ENCODE data around the gene SLC35D3. TPM values are rescaled to one million over a fixed set of nuclear protein-coding genes. Genes with fewer than 3 reads are reported as not detected.
"Not testable (repeated sequence)": the region's sequence is repeated elsewhere in the genome, so short reads cannot be mapped to it uniquely, and the experiment has no call there.

SLC35D3 gene
- total RNA-seq, 1 experiment from 2014 or later: not detected

DNA sequence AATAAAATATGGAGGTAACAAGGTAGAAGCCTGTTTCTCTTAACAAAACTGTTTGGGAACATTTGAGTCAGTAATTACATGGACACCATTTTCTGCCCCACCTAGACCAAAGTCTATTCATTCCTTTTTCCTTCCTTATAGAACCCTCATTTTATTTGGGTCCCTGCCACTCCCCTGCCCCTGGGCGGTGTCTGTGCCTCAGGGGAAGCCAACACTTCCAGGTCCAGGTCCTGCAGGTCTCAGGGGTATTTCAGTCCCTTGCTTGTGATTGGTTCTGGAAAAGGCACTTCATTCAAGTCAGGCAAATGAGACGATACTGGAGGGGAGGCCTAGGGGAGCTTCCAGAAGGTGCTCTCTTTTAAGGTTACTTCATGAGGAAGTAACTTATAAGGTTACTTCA is 42.3 kb downstream of the SLC35D3 start:
- DNase-seq (ENCODE audit: low read depth): no peak

DNA sequence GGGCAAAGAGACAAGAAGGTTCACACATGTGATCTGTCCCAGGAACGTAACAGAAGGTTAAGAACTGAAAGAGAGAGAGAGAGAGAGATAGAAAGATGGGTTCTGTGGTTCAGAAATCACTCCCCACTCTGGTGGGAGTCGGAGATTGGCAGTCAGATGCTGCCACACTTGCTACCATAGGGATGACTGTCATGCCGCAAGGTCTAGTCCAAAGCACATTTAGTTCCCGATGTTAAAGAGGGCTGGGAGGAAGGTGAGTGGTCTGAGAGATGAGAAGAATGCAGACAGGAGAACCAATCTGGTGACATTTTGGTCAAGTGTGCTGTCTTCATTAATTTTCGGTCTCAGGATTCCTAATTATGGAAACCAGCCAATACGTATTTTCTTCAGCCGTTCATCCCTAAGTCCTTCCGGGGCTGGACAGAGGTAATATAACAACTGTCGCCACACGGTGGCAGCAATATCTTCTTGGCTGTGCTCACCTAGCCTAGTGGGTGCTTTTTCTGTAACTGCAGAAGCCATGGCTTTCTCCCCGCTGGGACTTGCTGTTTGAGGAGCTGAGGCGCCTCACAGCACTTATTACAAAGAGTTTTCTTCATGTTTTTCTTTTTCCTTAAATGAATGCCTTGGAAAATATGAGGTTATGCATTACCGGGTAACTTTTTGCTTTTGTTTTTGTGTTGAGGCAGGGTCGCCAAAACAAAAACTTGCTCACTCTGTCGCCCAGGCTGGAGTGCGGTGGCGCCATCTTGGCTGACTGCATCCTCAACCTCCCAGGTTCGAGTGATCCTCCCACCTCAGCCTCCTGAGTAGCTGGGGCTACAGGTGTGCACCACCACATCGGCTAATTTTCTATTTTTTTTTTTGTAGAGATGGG is 46.0 kb downstream of the SLC35D3 start:
- DNase-seq (ENCODE audit: low read depth): peak; percentile 73

DNA sequence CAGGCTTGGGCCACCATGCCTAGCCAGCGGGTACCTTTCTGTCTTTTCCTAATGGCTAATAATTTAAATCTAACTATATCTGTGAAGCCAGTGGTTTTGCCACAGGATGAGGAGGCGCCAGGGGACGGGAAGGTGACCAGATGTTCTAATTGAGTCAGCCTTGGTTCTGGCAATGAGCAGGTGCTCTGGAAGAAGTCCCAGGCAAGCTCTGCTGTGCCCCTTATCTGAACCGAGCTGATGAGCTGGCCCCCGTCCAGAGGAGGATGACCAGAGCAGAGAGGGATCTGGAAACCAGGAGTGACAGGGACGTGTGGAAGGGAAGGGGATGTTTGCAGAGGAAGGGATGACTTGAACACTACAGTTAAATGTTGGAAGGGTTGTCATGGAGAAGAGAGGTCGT is 46.7 kb downstream of the SLC35D3 start:
- DNase-seq (ENCODE audit: low read depth): peak; percentile 11

- peak; percentile 13 for DNase-seq (ENCODE audit: low read depth)
Measured at GRCh38 chr6:136969433-136969832, 47.3 kb downstream of the SLC35D3 start.

- peak; percentile 26 for DNase-seq (ENCODE audit: low read depth)
Measured at GRCh38 chr6:136969930-136970329, 47.8 kb downstream of the SLC35D3 start.

DNA sequence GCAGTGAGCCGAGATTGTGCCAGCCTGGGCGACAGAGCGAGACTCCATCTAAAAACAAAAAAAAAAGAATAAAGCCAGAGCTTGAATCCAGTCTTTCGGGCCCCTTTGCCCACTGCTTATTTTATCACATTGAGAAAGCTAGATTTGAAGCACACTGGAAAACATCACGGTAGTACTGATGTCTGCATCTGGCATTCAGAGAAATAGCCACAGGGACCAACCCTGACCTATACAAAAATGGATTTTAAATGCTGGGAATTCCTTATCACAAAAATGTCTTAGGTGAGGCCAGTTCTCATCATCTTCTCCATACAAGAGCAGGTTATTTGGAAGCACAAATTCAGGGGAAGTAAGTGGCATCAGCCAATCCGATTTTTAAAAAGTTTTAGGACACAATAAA is 49.5 kb downstream of the SLC35D3 start:
- no peak for DNase-seq (ENCODE audit: low read depth)

GRCh38 chr6:136973781-136974180 is 51.7 kb downstream of the SLC35D3 start:
- DNase-seq (ENCODE audit: low read depth): not testable (repeated sequence)

Other genes with a start within 250 kb of the SLC35D3 start
- 1.2 and 3.4 TPM in 2 replicates for gene MAP3K5, start 129.8 kb upstream of the SLC35D3 start, total RNA-seq (2014; rRNA removed; shearing (Covaris generic))
- 13.4 and 17.2 TPM in 2 replicates for gene PEX7, start 99.7 kb upstream of the SLC35D3 start, total RNA-seq (2014; rRNA removed; shearing (Covaris generic))
- 0.27 and 0.57 TPM in 2 replicates for gene IL20RA, start 122.7 kb downstream of the SLC35D3 start, total RNA-seq (2014; rRNA removed; shearing (Covaris generic))

All from Daoy (cell line).